IPS DF 4.7 (cell line): ENCODE data around the gene ACADS.
A peak's percentile ranks its signal among the peaks of the same experiment; 100 is the strongest.

Experiments used
- DNase-seq: peaks from one replicate; pipeline ENCODE4 v3.0.0-alpha.2; 2013; ENCODE audit warnings: low spot score; ENCODE audit errors: extremely low read depth

Gene ACADS, protein sequence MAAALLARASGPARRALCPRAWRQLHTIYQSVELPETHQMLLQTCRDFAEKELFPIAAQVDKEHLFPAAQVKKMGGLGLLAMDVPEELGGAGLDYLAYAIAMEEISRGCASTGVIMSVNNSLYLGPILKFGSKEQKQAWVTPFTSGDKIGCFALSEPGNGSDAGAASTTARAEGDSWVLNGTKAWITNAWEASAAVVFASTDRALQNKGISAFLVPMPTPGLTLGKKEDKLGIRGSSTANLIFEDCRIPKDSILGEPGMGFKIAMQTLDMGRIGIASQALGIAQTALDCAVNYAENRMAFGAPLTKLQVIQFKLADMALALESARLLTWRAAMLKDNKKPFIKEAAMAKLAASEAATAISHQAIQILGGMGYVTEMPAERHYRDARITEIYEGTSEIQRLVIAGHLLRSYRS

DNA sequence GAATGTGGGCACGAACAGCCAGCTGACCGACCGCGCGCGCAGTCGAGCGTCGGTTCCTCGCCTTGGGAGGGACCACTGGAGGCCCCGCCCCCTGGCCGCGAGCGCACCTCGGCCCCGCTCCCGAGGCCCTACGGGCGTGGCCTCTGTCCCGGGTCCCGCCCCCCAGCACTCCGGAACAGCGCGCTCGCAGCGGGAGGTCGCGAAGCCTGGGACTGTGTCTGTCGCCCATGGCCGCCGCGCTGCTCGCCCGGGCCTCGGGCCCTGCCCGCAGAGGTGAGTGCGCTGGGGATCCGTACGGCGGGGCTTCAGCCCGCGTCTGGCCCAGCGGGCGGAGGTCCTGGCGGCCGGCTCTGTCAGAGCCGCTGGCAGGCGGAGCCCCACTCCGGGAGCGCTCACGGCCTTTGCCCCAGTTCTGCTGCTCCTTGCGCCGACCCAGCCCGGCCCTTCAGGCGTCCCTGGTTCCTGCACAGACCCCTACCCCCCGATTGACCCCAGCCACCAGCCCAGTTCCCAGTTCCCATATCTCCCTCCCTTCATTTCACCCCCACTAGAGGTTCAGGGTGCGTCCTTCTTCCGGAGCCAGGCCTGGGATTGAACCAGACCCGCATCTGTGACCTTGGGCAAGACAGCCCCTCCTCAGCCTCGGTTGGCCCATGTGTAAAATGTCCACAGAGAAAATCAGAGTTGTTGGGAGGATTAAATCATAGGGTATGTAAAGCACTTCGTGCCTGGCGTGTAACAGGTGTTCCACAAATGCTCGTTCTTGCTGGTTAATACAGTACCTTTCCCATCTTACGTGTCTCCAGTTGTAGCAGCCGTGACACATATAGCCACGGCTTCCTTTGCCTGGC is at the start of gene ACADS:
Gene ACADS, plus strand, starts transcription at position 168 of the 851 bp plus-strand sequence. Its CDS starts 60 bp downstream, at position 228.
- DNase-seq = no peak

GRCh38 chr12:120677765-120678473 is 47.7 kb upstream of the ACADS start:
- DNase-seq = no peak

DNA sequence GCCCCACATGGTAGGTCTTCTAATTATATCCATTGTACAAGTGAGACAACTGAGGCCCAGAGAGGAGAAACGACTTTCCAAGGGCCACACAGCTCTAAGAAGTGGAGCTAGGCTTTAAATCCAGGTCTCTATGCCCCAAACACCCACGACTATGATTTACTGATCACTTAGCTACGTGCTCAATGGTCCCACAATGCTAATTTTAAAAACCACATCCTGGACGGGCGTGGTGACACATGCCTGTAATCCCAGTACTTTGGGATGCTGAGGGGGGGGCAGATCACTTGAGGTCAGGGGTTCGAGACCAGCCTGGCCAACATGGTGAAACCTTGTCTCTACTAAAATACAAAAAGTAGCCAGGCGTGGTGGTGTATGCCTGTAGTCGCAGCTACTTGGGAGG is 47.1 kb upstream of the ACADS start:
- no peak for DNase-seq

DNA sequence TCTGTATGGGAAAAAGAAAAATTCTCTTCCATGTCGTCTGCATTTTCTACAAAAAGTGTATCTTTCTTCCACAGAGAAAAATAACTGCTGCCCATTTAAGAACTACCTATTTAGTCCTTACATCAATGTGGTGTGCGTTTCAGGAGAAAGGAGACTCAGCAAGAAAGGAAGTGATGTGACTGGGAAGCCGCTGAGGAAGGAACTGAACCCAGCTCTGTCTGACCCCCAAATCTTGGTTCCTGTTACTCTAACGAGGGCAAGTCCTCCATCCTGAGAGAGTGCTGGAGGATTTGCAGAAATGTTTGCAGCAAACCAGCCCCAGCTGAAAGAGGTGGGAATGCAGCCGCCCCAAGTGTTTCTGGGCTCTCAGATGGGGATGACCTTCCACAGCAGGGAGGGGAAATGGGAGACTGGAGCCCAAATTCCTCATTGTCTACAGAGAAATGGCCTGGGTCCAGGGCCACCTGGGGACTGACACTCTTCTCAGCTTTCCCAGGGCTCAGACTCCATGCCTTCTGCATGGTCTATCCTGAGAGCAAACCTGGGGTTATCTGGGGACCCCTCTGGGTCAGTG is 45.4 kb upstream of the ACADS start:
- DNase-seq = no peak

DNA sequence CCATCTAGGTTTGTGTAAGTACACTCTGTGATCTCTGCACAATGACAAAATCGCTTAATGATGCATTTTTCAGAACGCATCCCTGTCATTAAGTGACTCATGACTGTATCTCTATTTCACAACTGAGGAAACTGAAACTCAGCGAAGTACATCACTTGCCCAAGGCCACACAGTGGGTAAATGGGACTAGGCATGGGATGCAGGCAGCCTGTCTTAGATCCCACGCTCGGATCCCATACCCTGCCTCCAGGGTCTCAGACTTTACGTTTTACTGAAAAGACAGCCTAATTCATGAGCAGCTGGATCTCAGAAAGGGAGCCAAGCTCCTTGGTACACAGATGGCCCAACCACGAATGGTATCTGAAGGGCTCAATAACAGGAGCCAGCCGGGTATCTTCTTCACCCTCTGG is 41.1 kb upstream of the ACADS start:
- no peak for DNase-seq

DNA sequence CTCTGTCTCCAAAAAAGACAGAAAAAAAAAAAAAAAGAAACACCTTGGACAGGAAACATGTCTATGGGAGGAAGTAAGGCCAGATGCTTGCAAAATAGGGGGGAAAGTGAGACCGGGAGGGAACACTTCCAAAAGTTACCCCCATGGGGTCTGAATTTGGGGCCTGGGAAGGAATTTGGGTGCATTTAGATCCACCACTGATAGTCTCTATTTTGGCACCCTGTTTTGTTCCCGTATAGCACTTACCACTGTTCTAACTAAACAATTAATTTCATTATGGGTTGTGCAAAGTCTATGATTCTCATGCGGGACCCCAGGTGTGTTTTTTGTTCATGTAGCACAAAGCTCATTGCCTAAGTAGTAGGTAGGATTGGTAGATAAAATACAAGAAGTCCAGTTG is 40.1 kb upstream of the ACADS start:
- DNase-seq = no peak

DNA sequence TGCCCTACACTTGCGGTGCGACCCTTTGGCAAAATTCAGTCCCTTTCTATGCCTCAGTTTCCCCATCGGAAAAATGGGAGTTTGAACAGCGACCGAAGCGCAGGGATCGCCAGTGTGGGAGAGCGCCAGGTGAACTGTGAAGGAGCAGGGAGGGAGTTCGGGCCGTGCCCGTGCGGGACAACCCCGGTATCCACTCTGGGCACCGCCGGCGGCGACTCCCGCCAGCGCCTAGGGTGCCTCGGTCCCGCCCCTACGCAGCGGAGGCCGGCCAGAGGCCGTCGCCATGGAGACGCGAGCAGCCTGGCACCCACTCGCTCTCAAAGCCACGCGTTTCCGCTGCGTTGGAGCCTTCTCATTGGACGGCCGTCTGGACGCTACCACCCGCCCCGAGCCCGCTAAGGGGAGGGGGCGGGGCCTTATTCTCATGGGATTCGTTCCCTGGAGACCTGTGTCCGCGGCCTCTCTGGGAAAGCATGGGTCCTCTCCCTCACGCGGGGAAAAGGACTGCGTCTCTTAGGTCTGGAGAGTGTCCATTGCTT is 39.4 kb upstream of the ACADS start:
- DNase-seq = peak; percentile 92

- DNase-seq = peak; percentile 78
Measured at GRCh38 chr12:120686690-120687577, 38.7 kb upstream of the ACADS start, which contains the start of gene MLEC. MLEC (plus strand) TSS chr12:120687149; CDS start chr12:120687297, 148 bp downstream.

- DNase-seq = no peak
Measured at GRCh38 chr12:120687578-120688289, 37.9 kb upstream of the ACADS start.

- DNase-seq = no peak
Measured at GRCh38 chr12:120688527-120689071, 37.0 kb upstream of the ACADS start.

DNA sequence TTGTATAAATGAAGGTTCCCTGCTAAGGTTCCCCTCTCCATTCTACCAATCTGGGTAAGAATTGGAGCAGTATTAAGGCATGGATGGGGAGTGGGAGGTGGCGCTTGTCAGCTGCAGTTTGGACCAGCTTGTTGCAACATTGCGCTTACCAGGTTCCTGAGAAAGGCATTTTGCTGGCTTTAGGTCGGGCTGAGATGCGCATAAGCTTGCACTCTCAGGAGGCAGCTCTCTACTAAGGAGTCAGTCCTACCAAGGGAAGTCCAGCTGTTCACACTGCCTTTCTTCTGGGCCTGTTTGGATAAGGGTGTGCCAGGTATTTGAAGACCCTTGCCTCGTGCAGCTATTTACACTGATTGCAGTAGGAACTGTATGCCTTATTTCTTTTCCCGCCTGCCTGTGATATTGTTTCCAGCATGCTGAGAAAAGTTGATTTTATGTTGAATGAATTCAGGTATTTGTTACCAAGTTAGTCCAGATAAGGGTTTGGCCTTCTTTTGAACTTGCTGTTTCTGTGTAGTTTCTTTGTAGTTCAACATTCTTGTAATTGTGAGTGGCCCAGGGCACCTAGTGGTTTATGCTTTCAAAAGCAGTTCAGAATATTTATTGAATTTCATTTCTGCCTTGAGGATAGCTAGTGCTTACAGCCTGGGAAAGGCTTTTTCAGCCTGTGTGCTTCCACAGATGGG is 36.1 kb upstream of the ACADS start:
- DNase-seq = no peak

GRCh38 chr12:120690083-120690450 is 35.6 kb upstream of the ACADS start:
- no peak for DNase-seq

- DNase-seq = no peak
Measured at GRCh38 chr12:120690978-120691377, 34.6 kb upstream of the ACADS start.

DNA sequence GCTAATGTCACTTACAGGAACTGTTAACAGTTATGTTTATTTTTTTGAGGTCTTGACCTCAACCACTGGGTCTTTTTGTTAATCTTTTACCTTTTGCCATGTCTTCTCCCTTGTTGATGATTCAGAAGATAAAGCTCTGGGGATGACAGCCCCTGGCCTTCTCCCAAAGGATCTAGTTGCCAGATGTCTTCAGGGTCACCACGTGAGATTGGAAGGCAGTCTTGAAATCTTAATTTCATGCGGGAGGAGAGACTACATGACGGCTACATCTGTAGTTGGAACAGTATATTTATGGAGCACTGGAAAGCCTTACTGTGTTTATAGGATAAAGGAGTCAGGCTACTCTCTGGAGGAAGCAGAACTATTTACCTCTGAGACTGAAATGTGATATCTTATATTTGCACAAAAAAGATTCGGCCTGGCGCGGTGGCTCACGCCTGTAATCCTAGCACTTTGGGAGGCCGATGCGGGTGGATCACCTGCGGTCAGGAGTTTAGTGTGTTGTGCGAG is 33.0 kb upstream of the ACADS start:
- no peak for DNase-seq

GRCh38 chr12:120693848-120694247 is 31.8 kb upstream of the ACADS start:
- DNase-seq = no peak

DNA sequence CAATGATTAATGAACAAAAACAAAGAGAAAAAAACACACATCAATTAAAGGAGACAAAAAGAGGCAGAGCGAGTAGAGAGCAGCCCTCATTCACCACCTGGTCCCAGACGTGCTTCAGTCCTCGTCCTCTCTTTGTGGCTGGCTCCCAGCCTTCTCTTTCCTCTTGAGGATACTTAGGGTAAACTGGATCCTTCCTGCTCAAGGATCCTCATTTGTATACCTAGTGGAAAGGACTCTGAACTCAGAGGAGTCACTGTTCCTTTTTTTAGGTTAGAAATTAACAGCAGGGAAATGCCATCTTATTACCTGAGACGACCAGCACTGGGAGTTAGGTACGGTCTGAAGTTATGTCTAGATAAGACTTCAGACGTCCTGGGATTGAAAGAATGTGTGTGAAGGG is 29.0 kb upstream of the ACADS start:
- no peak for DNase-seq

DNA sequence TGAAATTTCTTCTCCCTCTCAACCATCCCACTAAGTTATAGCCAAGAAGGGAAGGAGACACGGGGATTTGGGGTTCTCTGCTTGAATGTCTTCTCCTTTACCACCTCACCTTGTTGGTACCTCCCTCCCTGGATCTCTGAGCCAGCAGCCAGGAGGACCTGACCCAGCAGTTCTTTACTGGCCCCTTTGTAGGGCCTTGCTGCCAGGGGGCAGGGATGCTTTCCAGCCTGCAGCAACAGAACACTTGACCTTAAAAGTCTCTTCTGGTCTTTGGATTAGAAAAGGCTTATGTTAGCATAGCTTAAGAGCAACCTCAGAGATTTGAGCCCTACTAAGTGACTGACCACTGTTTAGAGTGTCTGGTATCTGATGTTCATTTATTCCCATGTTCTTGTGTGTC is 28.3 kb upstream of the ACADS start:
- DNase-seq = no peak

DNA sequence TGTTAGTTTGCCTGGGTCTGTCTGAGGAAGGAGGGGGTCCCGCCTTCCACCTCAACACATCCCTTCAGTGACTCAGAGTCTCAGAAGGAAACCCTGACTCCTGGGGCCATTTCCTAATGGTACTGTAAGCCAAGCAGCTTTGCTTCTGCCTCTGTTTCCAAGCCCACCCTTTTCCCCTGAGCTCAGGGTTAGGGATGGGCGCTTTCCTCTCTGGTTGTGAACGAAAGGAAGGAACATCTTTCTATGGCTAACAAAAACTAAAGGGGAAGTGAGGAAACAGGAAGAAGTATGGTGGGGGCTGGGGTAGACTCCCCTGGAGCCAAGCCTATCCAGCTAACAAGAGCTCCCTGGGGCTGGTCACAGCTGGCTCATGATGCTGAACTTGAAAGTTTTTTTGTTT is 27.0 kb upstream of the ACADS start:
- DNase-seq = no peak
